Measurements from ENCODE around the gene SPAG6.

DNA sequence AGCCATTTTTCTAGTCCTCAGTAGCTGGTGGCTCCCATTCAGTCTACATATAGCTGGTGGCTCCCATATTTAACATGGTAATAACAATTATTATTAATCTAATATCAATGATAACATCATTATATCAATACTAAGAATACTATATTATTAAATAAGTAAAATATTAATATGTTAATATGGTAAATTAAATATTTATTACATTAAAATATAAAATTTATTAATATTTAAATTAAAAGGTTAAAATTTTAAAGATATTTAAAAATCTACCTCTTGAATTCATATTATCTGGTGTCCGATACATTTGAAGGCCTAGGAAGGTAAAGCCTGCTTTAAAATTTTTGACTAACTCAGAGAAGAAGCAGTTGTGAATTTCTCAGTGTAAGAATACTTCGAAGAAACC, 69.8 kb downstream of the SPAG6 start:
- no peak for TF ChIP-seq POLR2A (IDR thresholded peaks at IDR 0.05; ENCODE audit: low read length)
- TF ChIP-seq GATA1 (IDR thresholded peaks at IDR 0.05; ENCODE audit: low read depth, low read length), result no peak

All from erythroblast (primary cell).